Endothelial cell (in vitro differentiated cells): ENCODE data around the gene LUC7L3. TPM values are rescaled to one million over a fixed set of nuclear protein-coding genes. Genes with fewer than 3 reads are reported as not detected.

Experiments
- DNase-seq: peaks from one replicate; pipeline ENCODE4 v3.0.0; 2021; ENCODE audit warnings: low spot score
- H3K27ac Mint-ChIP-seq: one replicate; pipeline ENCODE4 v1.8.0; 2021; ENCODE audit warnings: mixed read lengths, inconsistent platforms; ENCODE audit not compliant: unreplicated experiment
- H3K27me3 Mint-ChIP-seq: one replicate; pipeline ENCODE4 v1.8.0; 2021; ENCODE audit warnings: mild to moderate bottlenecking, moderate library complexity, mixed read lengths, inconsistent platforms; ENCODE audit not compliant: unreplicated experiment
- H3K36me3 Mint-ChIP-seq: one replicate; pipeline ENCODE4 v1.8.0; 2021; ENCODE audit warnings: mild to moderate bottlenecking, low read depth, mixed read lengths, inconsistent platforms; ENCODE audit not compliant: unreplicated experiment
- H3K4me1 Mint-ChIP-seq: one replicate; pipeline ENCODE4 v1.8.0; 2021; ENCODE audit warnings: mild to moderate bottlenecking, mixed read lengths, inconsistent platforms; ENCODE audit not compliant: unreplicated experiment
- H3K4me3 Mint-ChIP-seq: one replicate; pipeline ENCODE4 v1.8.0; 2021; ENCODE audit warnings: mild to moderate bottlenecking, mixed read lengths, inconsistent platforms; ENCODE audit not compliant: unreplicated experiment
- H3K9me3 Mint-ChIP-seq: one replicate; pipeline ENCODE4 v1.8.0; 2021; ENCODE audit warnings: mixed read lengths, inconsistent platforms; ENCODE audit not compliant: unreplicated experiment
- total RNA-seq: library from RNA; stranded (reverse); fragmentation: NEBNext Ultra II Directional; extraction: Animal tissue kit (Norgen Biotek cat#: 25700); gene quantifications from one replicate; pipeline ENCODE4 v1.2.1, GENCODE V29; 2021; ENCODE audit not compliant: unreplicated experiment
- TF ChIP-seq, protein P1 (sequence below): fragments of 200-600 bp; sonication (generic); IDR thresholded peaks from one replicate; pipeline ENCODE4 v1.5.0; 2021; ENCODE audit warnings: antibody characterized with exemption; ENCODE audit not compliant: unreplicated experiment

The LUC7L3 gene
- total RNA-seq, 1 donor from 2014 or later = 94.1 TPM

DNA sequence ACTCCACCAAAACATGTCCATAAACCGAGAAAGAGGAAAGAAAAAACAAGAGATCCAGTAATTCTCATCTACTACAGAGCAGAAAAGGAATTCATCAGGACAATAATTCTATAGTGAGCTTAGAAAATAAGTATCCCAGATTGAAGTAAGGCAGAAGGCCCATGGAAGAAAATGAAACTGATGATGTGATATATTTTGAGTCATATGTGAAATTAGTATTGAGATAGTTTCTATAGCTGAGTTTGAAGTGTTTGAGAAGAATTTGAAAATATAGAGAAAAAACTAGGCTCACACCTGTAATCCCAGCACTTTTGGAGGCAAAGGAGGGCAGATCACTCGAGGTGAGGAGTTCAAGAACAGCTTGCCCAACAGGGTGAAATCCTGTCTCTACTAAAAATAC lies 19.7 kb downstream of the LUC7L3 start:
- Mint-ChIP-seq H3K4me3 (no peak overlapping the region), H3K27ac (no peak overlapping the region), H3K9me3 (no peaks in the 10 kb centered on the region), H3K27me3 (no peaks in the 10 kb centered on the region), H3K4me1 (peaks cover 2% of the 10 kb centered on the region), H3K36me3 (peaks cover 31% of the 10 kb centered on the region)
- DNase-seq = no peak
- TF ChIP-seq, protein P1, sequence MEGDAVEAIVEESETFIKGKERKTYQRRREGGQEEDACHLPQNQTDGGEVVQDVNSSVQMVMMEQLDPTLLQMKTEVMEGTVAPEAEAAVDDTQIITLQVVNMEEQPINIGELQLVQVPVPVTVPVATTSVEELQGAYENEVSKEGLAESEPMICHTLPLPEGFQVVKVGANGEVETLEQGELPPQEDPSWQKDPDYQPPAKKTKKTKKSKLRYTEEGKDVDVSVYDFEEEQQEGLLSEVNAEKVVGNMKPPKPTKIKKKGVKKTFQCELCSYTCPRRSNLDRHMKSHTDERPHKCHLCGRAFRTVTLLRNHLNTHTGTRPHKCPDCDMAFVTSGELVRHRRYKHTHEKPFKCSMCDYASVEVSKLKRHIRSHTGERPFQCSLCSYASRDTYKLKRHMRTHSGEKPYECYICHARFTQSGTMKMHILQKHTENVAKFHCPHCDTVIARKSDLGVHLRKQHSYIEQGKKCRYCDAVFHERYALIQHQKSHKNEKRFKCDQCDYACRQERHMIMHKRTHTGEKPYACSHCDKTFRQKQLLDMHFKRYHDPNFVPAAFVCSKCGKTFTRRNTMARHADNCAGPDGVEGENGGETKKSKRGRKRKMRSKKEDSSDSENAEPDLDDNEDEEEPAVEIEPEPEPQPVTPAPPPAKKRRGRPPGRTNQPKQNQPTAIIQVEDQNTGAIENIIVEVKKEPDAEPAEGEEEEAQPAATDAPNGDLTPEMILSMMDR = no peak

DNA sequence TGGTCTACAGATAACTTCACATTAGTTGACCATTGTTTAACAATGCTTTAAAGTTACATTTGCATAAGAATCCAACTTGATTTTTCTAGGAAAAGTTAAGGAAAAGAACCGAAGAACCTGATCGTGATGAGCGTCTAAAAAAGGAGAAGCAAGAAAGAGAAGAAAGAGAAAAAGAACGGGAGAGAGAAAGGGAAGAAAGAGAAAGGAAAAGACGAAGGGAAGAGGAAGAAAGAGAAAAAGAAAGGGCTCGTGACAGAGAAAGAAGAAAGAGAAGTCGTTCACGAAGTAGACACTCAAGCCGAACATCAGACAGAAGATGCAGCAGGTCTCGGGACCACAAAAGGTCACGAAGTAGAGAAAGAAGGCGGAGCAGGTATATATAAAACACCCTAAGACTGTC lies 26.2 kb downstream of the LUC7L3 start:
- TF ChIP-seq, protein P1 = no peak
- Mint-ChIP-seq H3K27ac (no peak overlapping the region), H3K36me3 (peaks cover 36% of the 10 kb centered on the region), H3K4me3 (no peak overlapping the region), H3K4me1 (no peaks in the 10 kb centered on the region), H3K9me3 (no peaks in the 10 kb centered on the region), H3K27me3 (no peaks in the 10 kb centered on the region)
- no peak for DNase-seq

DNA sequence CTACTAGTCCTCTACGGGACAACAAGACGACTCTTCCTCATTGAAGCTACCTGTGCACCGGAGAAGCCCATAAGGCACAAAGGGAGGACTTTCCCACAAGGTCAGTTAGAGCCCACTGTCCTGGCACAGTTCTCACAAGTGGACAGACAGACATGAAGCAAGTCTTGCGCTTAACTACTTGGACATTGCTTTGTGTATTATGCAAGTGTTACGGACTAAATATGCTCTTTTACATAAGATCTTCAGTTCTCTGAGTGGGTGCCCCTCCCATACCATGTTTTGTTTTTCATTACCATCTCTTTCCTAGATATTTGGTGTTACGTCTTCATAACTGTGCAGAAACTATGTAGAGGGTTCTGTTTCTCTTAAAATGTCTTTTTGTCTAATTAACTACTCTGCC lies 29.8 kb downstream of the LUC7L3 start:
- TF ChIP-seq, protein P1 = no peak
- Mint-ChIP-seq H3K27me3 (no peaks in the 10 kb centered on the region), H3K4me1 (no peaks in the 10 kb centered on the region), H3K4me3 (peak overlapping the region; percentile 28), H3K27ac (no peak overlapping the region), H3K36me3 (peaks cover 18% of the 10 kb centered on the region), H3K9me3 (no peaks in the 10 kb centered on the region)
- DNase-seq = no peak

DNA sequence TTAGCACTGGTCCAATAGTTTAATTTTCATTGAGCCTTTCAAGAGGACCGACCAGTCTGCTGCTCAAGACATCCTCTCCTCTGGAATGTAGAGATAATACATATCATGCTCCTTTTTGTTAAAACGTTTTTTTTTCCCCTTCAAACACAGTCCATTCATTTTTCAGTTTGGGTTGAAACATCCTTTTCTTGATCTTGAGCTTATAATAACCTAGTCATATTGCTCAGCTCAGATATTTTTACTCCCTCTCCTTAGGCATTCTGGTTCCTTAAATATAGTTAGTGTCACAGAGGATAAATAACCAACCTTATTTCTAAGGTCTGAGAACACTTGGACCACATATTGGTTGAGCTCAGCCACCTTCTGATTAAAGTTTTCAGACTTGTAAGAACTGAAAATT lies 35.1 kb downstream of the LUC7L3 start:
- DNase-seq = no peak
- Mint-ChIP-seq H3K36me3 (peaks cover 6% of the 10 kb centered on the region), H3K9me3 (no peaks in the 10 kb centered on the region), H3K27me3 (peaks cover 2% of the 10 kb centered on the region), H3K4me1 (no peaks in the 10 kb centered on the region), H3K4me3 (no peak overlapping the region), H3K27ac (no peak overlapping the region)
- TF ChIP-seq, protein P1 = no peak

DNA sequence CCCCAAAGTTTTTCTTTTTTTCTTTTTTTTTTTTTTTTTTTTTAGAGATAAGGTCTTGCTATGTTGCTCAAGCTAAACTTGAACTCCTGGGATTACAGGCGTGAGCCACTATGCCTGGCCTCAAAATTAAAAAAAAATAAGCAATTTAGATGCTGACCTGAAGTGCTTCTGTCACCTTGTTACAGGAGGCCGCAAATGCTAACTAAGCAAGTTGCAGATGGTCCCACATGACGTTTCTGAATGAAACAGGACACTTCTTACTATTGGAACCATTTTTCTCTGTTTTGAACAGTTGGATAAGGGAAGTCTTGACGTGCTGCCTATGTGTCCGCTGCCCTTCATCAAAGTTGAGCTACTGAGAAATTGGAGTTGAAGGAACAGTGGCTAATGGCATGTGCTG lies 39.1 kb downstream of the LUC7L3 start:
- Mint-ChIP-seq H3K4me3 (no peak overlapping the region), H3K36me3 (no peaks in the 10 kb centered on the region), H3K27me3 (peaks cover 2% of the 10 kb centered on the region), H3K9me3 (no peaks in the 10 kb centered on the region), H3K27ac (no peak overlapping the region), H3K4me1 (peaks cover 2% of the 10 kb centered on the region)
- TF ChIP-seq, protein P1 = no peak
- no peak for DNase-seq
